OCI-LY1 (cell line): ENCODE measurements around the gene PCED1B.

Experiments used
- EZH2 ChIP-seq: fragments of 200-600 bp; sonication (generic), shearing (Covaris generic); IDR thresholded peaks from 2 replicates; pipeline ENCODE4 v1.8.0; 2017; ENCODE audit warnings: borderline replicate concordance, mixed run types, mild to moderate bottlenecking, antibody characterized with exemption, low read length, moderate library complexity, mixed read lengths
- TF ChIP-seq, protein P1 (sequence below): fragments of 200-600 bp; sonication (generic), shearing (Covaris generic); IDR thresholded peaks from 2 replicates; pipeline ENCODE4 v1.5.1; 2017; ENCODE audit warnings: mild to moderate bottlenecking, antibody characterized with exemption, low read length, moderate library complexity, mixed read lengths

GRCh38 chr12:47054659-47055058, 24.8 kb upstream of the PCED1B start:
- TF ChIP-seq, protein P1, sequence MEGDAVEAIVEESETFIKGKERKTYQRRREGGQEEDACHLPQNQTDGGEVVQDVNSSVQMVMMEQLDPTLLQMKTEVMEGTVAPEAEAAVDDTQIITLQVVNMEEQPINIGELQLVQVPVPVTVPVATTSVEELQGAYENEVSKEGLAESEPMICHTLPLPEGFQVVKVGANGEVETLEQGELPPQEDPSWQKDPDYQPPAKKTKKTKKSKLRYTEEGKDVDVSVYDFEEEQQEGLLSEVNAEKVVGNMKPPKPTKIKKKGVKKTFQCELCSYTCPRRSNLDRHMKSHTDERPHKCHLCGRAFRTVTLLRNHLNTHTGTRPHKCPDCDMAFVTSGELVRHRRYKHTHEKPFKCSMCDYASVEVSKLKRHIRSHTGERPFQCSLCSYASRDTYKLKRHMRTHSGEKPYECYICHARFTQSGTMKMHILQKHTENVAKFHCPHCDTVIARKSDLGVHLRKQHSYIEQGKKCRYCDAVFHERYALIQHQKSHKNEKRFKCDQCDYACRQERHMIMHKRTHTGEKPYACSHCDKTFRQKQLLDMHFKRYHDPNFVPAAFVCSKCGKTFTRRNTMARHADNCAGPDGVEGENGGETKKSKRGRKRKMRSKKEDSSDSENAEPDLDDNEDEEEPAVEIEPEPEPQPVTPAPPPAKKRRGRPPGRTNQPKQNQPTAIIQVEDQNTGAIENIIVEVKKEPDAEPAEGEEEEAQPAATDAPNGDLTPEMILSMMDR, result no peak
- TF ChIP-seq EZH2, result no peak
